ENCODE data around the gene SLC35A5. TPM values are rescaled to one million over a fixed set of nuclear protein-coding genes. Genes with fewer than 3 reads are reported as not detected.

SLC35A5 gene, protein sequence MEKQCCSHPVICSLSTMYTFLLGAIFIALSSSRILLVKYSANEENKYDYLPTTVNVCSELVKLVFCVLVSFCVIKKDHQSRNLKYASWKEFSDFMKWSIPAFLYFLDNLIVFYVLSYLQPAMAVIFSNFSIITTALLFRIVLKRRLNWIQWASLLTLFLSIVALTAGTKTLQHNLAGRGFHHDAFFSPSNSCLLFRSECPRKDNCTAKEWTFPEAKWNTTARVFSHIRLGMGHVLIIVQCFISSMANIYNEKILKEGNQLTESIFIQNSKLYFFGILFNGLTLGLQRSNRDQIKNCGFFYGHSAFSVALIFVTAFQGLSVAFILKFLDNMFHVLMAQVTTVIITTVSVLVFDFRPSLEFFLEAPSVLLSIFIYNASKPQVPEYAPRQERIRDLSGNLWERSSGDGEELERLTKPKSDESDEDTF
- total RNA-seq, result 13.5 and 26.4 TPM in 2 replicates

DNA sequence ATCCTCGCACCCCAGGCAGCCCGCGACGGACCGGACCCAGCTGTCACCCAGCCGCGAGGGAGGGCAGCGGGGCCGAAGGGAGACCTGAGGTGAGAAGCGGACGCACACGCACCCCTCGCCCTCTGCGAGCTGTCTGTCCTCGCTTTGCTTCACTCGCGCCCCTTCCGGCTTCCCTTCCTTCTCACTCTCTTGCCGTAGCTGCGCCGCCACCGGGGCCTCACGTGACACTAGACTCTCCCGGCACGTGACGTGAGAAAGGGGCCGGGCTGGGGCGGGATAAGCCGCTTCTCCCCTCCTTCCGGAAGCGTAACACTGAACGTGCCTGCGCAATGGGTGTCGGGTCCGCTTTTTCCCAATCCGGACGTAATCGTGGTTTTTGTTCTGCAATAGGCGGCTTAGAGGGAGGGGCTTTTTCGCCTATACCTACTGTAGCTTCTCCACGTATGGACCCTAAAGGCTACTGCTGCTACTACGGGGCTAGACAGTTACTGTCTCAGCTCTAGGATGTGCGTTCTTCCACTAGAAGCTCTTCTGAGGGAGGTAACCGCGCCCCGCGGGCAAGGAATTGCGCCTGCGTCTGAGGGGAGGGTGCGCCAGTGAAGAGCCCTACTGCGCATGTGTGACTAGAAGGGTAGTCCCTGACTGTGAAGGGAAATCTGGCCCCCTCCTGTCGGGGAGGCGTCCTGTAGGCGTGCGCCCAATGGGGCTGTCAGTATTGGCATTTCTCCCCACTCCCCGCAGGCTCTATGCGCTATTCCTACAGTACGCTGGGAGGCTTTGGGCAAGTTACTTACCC, at the start of gene SLC35A5, which contains the start of gene ATG3:
TSS of gene SLC35A5 (plus strand) at position 312 of the 796 bp plus-strand sequence. CDS start 1,359 bp downstream, outside the sequence.
TSS of gene ATG3 (minus strand) at position 229 of the 796 bp plus-strand sequence. CDS start 434 bp downstream, outside the sequence.

Other genes with a start within 250 kb of the SLC35A5 start
- gene CD200, start 228.9 kb upstream of the SLC35A5 start, total RNA-seq, result under 0.01 and 1.7 TPM in 2 replicates
- gene BTLA, start 62.6 kb upstream of the SLC35A5 start, total RNA-seq, result not detected in 2 replicates
- gene ATG3, start 83 bp upstream of the SLC35A5 start, total RNA-seq, result 63.1 and 64.6 TPM in 2 replicates
- gene CCDC80, start 79.1 kb downstream of the SLC35A5 start, total RNA-seq, result 3.0 and 26.5 TPM in 2 replicates

All from tracheal epithelial cell (primary cell).